Activated CD4-positive, alpha-beta T cell treated with anti-CD3 and anti-CD28 coated beads for 48 hours (primary cell): Measurements from ENCODE around the gene RERE.

Experiments
- DNase-seq: peaks from one replicate; pipeline ENCODE4 v3.0.0-alpha.2; 2020

Gene RERE

GRCh38 chr1:8684590-8684989 is 132.8 kb downstream of the RERE start:
- no peak for DNase-seq

GRCh38 chr1:8682573-8682972 is 134.9 kb downstream of the RERE start:
- no peak for DNase-seq

GRCh38 chr1:8681911-8682310 is 135.5 kb downstream of the RERE start:
- no peak for DNase-seq

GRCh38 chr1:8680664-8681650 is 136.5 kb downstream of the RERE start:
- DNase-seq, result no peak

- DNase-seq, result no peak
These were observed 137.3 kb downstream of the RERE start for GRCh38 chr1:8679929-8680663.

- no peak for DNase-seq
These were observed 138.0 kb downstream of the RERE start for GRCh38 chr1:8679395-8679800.

GRCh38 chr1:8678673-8679394 is 138.6 kb downstream of the RERE start:
- DNase-seq, result no peak

- no peak for DNase-seq
These were observed 139.7 kb downstream of the RERE start for GRCh38 chr1:8677782-8678181.

GRCh38 chr1:8676813-8677212 is 140.6 kb downstream of the RERE start:
- DNase-seq, result no peak

GRCh38 chr1:8676072-8676471 is 141.4 kb downstream of the RERE start:
- DNase-seq, result no peak

GRCh38 chr1:8674912-8675311 is 142.5 kb downstream of the RERE start:
- DNase-seq, result no peak

GRCh38 chr1:8674481-8674880 is 143.0 kb downstream of the RERE start:
- DNase-seq, result no peak

GRCh38 chr1:8671306-8671917 is 146.0 kb downstream of the RERE start:
- no peak for DNase-seq

GRCh38 chr1:8670371-8670818 is 147.0 kb downstream of the RERE start:
- no peak for DNase-seq

GRCh38 chr1:8669606-8670335 is 147.7 kb downstream of the RERE start:
- DNase-seq, result no peak

- no peak for DNase-seq
These were observed 149.4 kb downstream of the RERE start for GRCh38 chr1:8667869-8668594.

- no peak for DNase-seq
These were observed 150.9 kb downstream of the RERE start for GRCh38 chr1:8666389-8667167.

- no peak for DNase-seq
These were observed 151.6 kb downstream of the RERE start for GRCh38 chr1:8665833-8666232.

- DNase-seq, result no peak
These were observed 152.6 kb downstream of the RERE start for GRCh38 chr1:8664887-8665286.

- peak; percentile 31 for DNase-seq
These were observed 153.5 kb downstream of the RERE start for GRCh38 chr1:8663915-8664329.
